NCI-H2227 (cell line): ENCODE results near the gene SLC5A10.
"Not testable (repeated sequence)": the region's sequence is repeated elsewhere in the genome, so short reads cannot be mapped to it uniquely, and the experiment has no call there.

Experiments used
- DNase-seq: peaks from one replicate; lab custom pipeline; 2025; ENCODE audit not compliant: unreplicated experiment; lab: John Stamatoyannopoulos, UW

The SLC5A10 gene

DNA sequence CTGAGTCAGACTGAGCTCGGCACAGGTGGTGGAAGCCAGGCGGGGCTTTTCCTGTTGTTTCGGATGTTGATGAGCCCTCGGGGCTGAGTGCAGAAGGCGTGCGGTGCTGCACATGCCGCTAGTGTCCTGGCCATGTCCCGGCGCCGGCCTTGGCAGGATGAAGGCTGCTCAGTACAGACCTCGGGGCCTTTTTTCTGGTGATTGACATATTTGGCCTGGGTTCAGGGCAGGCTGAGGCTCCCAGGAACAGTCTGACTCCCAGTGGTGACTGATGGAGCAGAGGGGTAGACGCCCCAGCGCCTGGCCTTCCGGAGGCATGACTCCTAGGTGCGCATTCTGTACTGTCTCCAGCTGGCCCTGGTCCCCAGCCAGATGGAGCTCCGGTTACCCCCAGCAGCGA, 86.0 kb downstream of the SLC5A10 start:
- not testable (repeated sequence) for DNase-seq

DNA sequence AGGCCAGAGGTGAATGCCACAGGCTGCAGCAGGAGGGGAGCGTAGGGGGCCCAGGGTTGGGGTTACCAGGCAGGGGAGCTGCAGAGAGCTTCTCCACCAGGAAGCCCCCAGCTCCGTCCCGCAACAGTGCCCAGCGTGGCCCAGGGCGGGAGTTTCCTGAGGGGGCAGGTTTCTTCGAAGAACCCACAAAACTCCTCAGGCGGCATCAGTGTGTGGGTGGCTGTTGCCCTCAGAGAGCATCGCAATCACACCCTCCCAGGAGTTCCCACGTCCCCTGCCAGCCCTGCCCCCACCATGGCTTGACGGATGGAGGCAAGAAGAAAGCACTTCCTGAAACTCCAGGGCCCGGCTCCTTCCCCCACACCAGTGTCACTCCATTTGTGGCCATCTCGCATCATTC, 86.8 kb downstream of the SLC5A10 start:
- not testable (repeated sequence) for DNase-seq

- DNase-seq: not testable (repeated sequence)
Measured at GRCh38 chr17:19040350-19040749, 88.4 kb downstream of the SLC5A10 start.

DNA sequence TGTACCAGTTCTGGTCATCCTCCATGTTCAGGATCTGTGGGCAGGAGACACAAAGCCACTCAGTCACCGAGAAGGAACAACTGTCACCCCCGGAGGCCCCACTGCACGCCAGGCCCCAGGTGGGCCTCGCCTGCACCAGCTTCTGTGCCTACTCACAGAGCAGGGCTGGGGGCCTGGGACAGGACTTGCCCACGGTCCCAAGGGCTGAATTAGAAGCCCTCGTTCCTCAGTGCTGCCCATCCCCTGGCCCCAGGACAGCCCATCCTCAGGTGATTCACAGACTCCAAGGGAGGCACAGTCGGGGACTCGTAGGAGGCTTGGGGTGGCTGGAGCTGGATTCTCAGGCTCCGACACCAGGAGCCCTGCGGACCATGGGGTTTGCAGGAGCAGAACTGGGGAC, 89.9 kb downstream of the SLC5A10 start:
- DNase-seq: not testable (repeated sequence)

DNA sequence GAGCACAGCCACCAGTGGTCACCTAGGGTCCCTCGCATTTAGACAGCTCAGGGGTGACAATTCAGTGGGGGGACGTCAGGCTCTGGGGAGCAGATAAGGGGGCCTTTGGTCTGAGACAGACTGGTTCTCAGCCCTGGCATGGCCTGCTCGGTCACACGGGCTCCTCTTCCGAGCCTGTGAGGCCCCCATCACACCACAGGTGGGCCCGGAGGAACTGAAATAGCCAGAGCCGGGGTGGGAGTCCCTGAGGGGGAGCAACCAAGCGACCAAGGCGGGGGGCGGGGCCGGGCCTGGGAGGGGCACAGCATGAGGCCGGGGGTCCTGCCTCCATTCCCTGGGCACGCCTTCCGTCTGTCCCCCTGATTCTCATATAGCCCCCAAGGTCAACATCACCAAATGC, 90.4 kb downstream of the SLC5A10 start:
- DNase-seq: not testable (repeated sequence)

DNA sequence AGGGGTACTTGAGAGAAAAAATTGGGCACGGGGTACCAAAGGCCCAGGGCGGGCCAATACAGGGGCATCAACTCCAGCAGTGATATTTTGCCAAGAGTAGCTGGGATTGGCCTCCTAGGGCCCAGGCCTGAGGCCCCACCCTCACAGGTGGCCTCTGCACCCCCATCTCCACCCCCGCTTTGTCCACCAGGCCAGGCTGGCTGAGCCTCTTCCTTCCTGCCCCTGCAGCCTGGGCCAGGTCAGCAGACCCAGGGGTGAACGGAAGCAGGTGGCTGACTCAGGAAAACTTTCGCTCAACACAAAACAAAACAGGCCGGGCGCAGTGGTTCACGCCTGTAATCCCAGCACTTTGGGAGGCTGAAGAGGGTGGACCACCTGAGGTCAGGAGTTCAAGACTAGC, 91.1 kb downstream of the SLC5A10 start:
- not testable (repeated sequence) for DNase-seq

DNA sequence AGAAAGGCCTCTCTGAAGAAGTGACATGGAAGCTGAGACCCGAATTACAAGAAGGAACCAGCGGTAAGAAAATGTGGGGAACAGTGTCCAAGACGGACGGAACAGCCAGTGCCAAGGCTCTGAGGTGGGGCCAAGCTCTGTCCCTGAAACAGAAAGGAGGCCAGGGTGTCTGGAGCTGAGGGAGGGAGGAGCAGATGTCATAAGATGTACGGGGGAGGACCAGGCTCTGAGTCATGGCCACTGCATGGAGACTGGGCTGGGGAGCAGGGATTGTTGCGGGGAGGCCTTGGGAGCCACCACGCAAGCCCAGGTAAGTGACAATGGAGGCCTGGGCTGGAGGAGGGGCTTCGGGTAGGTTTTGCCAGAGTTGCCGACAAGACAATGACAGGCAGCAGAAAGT, 92.7 kb downstream of the SLC5A10 start:
- not testable (repeated sequence) for DNase-seq

GRCh38 chr17:19046782-19047375, 94.9 kb downstream of the SLC5A10 start, which contains the start of gene GRAP:
GRAP (minus strand) TSS chr17:19046957; CDS start chr17:19046926, 31 bp downstream.
- not testable (repeated sequence) for DNase-seq

GRCh38 chr17:19047510-19047909, 95.5 kb downstream of the SLC5A10 start:
- DNase-seq: not testable (repeated sequence)

GRCh38 chr17:19048826-19049225, 96.9 kb downstream of the SLC5A10 start:
- DNase-seq: not testable (repeated sequence)

- not testable (repeated sequence) for DNase-seq
Measured at GRCh38 chr17:19055447-19055846, 103.5 kb downstream of the SLC5A10 start.

GRCh38 chr17:19062009-19062717, 110.2 kb downstream of the SLC5A10 start:
- not testable (repeated sequence) for DNase-seq

GRCh38 chr17:19062718-19063325, 110.9 kb downstream of the SLC5A10 start:
- DNase-seq: not testable (repeated sequence)

DNA sequence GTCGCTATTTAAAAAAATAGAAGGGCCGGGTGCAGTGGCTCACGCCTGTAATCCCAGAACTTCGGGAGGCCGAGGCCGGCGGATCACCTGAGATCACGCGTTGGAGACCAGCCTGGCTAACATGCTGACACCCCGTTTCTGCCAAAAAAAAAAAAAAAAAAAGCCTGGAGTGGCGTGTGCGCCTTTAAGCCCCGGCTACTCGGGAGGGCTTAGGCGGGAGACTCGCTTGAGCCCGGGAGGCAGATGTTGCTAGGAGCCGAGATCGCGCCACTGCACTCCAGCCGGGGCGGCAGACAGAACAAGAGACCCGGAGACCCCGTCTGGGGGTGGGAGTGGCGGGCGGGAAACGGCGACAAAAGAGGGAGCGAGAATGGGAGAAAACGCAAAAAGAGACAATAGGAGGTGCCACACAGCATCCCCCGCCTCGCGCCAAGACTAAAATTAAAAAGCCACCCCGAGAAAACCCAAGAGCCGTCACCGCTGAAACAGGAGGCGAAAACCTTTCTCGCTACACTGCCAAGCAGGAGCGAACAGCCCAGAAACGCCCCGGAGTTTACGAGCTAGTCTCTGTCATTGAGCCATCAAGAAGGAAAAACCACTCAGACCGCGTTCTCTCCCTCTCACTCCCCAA, 111.5 kb downstream of the SLC5A10 start:
- not testable (repeated sequence) for DNase-seq

DNA sequence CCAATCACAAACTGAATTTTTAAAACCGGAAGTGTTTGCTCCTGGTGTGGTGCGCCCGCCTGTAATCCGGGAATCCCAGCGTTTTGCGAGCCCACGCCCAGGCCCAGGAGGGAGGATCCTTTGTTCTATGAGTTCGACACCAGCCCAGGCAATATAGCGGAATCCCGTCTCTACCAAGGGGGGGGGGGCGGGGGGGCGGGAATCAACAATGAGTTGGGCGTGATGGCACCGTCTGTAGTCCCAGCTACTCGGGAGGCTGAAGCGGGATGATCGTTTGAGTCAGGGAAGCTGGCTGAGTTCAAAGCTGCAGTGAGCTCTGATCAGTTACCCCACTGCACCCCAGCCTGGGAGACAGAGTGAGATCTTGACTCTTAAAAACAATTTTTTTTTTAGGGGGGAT, 112.4 kb downstream of the SLC5A10 start:
- DNase-seq: not testable (repeated sequence)

- DNase-seq: not testable (repeated sequence)
Measured at GRCh38 chr17:19070318-19071168, 118.6 kb downstream of the SLC5A10 start.
